Endothelial cell of umbilical vein (primary cell): ENCODE measurements around the gene NCOA3.

ENCODE experiments used
- CTCF ChIP-seq, 2 donors: IDR thresholded peaks; 1 replicate in 1 of 2; 2 replicates in 1 of 2; pipeline ENCODE4 v1.5.1; 2011; ENCODE audit warnings: low read length in 2 of 2, mild to moderate bottlenecking in 2 of 2, moderate library complexity in 2 of 2, control low read depth in 1 of 2, inconsistent platforms in 1 of 2, low read depth in 1 of 2; ENCODE audit not compliant: insufficient read depth in 1 of 2; ENCODE audit errors: extremely low read depth in 1 of 2
- POLR2A ChIP-seq: IDR thresholded peaks from 2 replicates; pipeline ENCODE4 v1.6.1; 2012; ENCODE audit warnings: low read depth, mild to moderate bottlenecking, control low read depth, low read length
- POLR2AphosphoS5 ChIP-seq: IDR thresholded peaks from 2 replicates; pipeline ENCODE4 v1.6.1; 2012; ENCODE audit warnings: low read depth, mild to moderate bottlenecking, control low read depth, low read length, moderate library complexity; ENCODE audit not compliant: insufficient read depth

DNA sequence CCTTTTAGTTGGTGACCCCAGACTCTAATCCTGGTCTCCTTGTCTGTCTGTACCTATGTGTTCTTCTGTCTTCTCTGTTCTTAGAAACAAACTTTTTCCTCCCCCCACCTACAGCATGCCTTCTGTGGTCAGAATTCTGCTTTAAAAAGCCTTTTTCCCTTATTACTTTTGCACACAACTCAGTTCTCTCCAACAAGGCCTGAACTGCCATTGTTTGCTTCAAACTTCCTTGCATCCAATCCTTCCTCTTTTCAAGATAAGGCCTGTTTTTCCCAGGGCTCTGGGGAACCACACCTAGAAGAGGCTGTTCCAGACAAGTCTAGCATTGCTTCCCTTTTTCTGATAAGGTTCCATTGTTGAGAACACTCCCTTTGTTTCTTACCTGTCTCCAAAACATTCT lies 22.2 kb upstream of the NCOA3 start:
- TF ChIP-seq POLR2A (no peak), CTCF (IDR thresholded peaks at IDR 0.05; ENCODE audit: extremely low read depth in 1 of 2, insufficient read depth in 1 of 2, low read depth in 1 of 2, low read length in 2 of 2) (no peak), POLR2AphosphoS5 (no peak)
